T-helper 2 cell treated with Interferon-gamma antibody and Interleukin-4, amounts not matched to agents 100 ng/mL and 5 ng/mL, for 36 hours (primary cell): ENCODE data around the gene C12orf75. TPM values are rescaled to one million over a fixed set of nuclear protein-coding genes. Genes with fewer than 3 reads are reported as not detected.

Experiments
- intact Hi-C: fragments of 100-400 bp; cut with micrococcal nuclease; formaldehyde crosslinking; loops from one replicate; pipeline ENCODE4 v1.15.1; 2023
- total RNA-seq: library from RNA; stranded (reverse); gene quantifications from 2 replicates; pipeline ENCODE4 v1.2.3, GENCODE V29; 2022

C12orf75 gene
- total RNA-seq, 1 donor from 2014 or later: 311 TPM

GRCh38 chr12:105409279-105409678, 78.8 kb downstream of the C12orf75 start:
- intact Hi-C loops: no loop called here

GRCh38 chr12:105409801-105410471, 79.4 kb downstream of the C12orf75 start:
- intact Hi-C loops: no loop called here

- intact Hi-C loops: no loop called here
Observed at GRCh38 chr12:105413911-105414487, 83.5 kb downstream of the C12orf75 start.

- intact Hi-C loops: no loop called here
Observed at GRCh38 chr12:105417732-105418131, 87.2 kb downstream of the C12orf75 start.

- intact Hi-C loops: no loop called here
Observed at GRCh38 chr12:105418229-105418628, 87.7 kb downstream of the C12orf75 start.

GRCh38 chr12:105418821-105419291, 88.4 kb downstream of the C12orf75 start:
- intact Hi-C loops: no loop called here

GRCh38 chr12:105419606-105420005, 89.1 kb downstream of the C12orf75 start:
- intact Hi-C loops: loop anchor here (1.0 kb wide), 2 partner anchors 717 to 805 kb away; no protein-coding TSS in a partner anchor

GRCh38 chr12:105420046-105420445, 89.6 kb downstream of the C12orf75 start:
- intact Hi-C loops: loop anchor here (1.0 kb wide), 2 partner anchors 716 to 804 kb away; no protein-coding TSS in a partner anchor

GRCh38 chr12:105420659-105421240, 90.3 kb downstream of the C12orf75 start:
- intact Hi-C loops: loop anchor here (1.0 kb wide), 2 partner anchors 716 to 804 kb away; no protein-coding TSS in a partner anchor

Other genes starting within 250 kb of the C12orf75 start
- 0.52 and 0.73 TPM in 2 replicates for gene ALDH1L2, start 246.2 kb upstream of the C12orf75 start, total RNA-seq
- gene WASHC4, start 223.0 kb upstream of the C12orf75 start, total RNA-seq: 40.2 TPM in 2 replicates
- gene APPL2, start 94.5 kb upstream of the C12orf75 start, total RNA-seq: 24.7 and 26.7 TPM in 2 replicates